Umbilical cord (tissue), 2 donors: ENCODE measurements around the gene SAFB. TPM values are rescaled to one million over a fixed set of nuclear protein-coding genes. Genes with fewer than 3 reads are reported as not detected.
"Not testable (repeated sequence)": the region's sequence is repeated elsewhere in the genome, so short reads cannot be mapped to it uniquely, and the experiment has no call there.

Source experiments
- DNase-seq: peaks from one replicate; pipeline ENCODE4 v3.0.0-alpha.2; 2015; ENCODE audit warnings: low spot score
- total RNA-seq: library from RNA; depleted of rRNA; stranded (reverse); fragments of >200 nt; gene quantifications from one replicate; pipeline ENCODE4 v1.2.3, GENCODE V29; 2014; ENCODE audit warnings: low replicate concordance; ENCODE audit not compliant: insufficient read depth

SAFB gene
- total RNA-seq, 1 donor from 2014 or later: 43.1 TPM

DNA sequence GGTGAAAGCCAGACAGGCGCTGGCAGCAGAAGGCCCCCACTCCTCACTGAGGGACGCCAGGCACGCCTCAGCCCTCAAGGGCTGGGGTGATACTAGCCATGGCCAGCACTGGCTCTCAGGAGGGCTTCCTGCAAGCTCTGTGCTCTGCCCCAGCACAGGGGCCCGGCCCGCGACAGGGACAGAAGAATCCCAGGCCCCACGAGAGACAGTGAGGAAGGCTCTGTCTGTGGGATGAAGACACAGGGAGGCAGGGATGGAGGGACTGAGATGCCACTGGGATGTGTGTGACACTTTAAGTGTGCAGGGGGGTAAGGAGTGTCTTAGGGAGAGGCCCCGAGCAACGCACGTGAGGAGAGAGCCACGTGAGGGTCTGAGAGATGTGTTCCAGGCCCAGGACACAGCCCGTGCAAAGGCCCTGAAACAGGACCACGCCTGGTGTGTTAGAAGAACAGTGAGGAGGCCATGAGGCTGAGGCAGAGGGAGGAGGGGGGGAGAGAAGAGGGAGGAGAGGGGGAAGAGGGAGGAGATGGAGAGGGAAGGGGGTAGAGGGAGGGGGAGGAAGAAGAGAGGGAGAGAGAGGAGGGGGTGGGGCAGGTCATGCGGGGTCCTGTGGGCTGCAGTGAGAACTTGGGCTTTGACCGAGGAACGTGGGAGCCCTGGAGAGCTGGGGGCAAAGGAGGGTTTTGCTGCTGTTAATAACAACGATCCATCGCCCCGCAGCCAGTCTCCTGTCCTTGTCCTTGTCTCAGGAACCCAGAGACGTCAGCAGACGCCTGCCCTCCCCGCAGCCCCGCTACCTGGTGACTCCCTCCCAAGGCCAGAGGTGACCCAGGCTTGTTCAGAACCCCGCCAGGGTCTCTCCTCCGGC, 74.4 kb downstream of the SAFB start:
- no peak for DNase-seq

DNA sequence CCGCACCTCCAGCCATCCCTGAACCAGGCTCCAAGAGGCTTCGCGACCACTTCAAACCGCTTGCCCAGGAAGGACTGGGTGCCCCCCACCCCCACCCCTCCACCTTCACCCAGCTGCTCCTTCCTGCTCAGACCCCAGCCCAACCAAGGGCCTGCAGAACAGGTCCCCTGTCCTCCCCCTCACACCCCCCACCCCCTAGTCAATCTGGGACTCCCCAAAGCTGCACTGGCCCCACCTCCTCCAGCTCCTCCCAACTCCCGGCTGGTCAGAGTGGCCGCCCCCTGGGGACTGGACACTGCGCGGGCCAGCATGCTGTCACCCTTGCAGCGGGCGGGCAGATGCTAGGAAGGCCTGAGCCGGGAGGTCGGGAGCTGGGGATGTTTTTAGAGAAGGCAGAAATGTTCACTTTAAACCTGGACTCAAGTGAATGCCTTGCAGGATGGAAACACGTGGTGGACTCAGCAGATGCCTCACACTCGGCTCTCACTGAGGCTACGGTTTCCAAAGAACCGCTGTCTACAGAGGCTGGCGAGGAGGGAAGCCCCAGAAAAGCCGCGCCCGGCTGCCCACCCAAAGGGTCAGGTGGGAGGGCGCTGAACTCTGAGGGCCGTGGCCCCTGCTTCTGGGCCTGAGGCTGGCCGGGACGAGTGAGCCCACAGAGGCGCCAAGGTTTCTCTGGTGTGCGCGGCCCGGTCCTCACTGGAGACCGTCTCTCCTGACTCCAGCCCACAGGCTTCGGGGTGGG, 75.2 kb downstream of the SAFB start:
- no peak for DNase-seq

DNA sequence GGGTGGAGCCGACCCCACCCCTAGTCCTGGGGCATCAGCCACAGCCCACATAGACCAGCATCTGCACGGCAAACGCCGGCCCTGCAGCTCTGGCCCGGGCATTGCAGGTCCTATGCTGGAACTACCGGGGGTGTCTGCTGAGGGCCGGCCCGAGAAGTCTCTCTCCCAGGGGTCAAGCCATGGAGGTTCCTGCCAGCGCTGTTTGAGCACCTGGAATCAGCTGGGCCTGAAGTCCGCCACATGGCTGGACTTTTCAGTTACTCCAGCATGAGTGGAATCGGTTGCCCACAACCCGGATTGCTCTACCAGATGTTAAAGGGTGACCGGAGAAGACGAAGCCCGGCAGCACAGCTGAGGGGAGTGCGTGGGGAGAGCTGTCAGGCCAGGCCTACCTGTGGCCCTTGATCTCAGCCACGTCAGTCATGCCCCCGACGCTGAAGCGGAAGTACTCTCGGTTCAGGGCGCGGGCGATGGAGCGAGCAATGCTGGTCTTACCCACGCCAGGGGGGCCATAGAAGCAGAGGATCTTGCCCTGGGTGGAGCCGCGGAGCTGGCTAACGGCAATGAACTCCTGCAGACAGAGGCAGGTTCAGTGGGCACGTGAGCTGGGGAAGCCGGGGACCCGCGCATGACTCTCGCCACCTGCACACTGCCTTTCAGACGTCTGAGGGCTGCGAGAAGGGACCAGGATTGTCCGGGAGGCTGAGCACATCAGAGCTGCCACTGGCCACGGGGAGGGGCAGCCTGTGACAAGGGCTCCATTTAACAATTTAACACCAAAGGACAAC, 75.9 kb downstream of the SAFB start:
- DNase-seq: no peak

DNA sequence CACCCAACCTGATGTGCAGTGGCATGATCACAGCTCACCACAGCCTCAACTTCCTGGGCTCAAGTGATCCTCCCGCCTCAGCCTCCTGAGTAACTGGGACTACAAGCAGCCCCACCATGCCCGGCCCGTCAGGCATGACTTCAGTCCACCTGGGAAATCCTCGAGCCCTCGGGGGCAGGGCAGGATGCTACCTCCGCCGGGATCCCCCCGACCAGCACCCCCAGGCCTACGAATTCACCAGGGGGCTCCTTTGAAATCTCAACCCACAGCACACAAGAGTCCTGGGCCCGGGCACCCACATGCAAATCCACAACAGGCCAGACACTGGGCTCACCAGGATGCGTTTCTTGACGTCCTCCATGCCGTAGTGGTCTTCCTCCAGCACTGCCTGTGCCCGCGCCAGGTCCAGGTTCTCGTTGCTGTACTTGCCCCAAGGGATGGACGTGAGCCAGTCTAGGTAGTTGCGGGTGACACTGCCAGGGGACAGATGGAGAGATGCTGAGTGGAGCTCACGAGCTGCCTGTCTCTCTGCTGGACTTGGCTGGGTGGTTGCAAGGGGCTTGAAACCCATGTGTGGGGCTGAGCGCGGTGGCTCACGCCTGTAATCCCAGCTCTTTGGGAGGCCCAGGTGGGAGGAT, 77.7 kb downstream of the SAFB start:
- no peak for DNase-seq

DNA sequence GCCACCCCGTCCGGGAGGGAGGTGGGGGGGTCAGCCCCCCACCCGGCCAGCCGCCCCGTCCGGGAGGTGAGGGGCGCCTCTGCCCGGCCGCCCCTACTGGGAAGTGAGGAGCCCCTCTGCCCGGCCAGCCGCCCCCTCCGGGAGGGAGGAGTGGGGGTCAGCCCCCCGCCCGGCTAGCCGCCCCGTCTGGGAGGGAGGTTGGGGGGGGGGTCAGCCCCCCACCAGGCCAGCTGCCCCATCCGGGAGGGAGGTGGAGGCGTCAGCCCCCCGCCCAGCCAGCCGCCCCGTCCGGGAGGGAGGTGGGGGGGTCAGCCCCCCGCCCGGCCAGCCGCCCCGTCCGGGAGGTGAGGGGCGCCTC, 79.1 kb downstream of the SAFB start:
- DNase-seq: not testable (repeated sequence)

DNA sequence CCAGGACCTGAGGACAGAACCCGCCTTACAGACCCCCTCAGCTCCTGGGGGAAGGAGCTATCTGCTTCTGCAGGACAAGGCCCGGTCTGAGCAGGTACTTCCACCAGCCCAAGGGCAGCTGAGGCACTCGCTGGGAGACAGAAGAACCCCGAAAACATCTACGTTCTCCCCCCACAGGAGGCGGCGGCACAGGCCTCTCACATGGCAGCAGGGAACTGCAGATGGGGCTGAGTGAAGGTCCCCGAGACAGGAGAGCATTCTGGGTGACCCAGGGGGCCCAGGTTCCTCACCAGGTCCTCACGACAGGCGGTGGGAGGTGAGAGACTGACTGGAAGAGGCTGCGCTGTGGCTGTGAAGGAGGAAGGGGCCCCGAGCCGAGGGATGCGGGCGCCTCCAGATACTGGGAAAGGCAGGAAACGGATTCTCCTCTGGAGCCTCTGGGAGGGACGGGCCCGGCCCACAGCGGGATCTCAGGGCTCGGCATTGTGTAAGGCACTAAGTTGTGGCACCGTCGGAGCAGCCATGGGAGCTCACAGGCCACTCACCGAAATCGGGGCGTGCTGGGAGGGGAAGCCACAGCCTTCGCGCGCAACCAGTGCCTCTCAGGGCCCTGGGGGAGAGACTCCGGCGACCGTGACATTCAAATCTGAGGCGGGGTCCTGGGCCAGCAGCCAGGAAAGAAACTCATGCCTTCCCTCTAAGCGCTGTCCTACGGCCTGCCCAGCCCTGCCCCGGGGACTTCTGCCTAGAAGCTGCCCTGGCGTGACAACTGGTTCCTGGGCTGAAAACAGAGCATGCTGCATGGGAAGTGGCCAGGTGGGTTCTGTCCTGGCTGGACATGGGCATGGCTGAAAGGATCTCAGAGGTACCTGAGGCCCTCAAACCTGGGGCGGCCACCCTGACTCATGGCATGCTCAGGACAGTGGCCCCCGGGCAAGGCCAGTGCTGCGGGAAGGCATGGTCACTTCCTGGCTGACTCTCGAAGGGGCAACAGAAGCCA, 81.2 kb downstream of the SAFB start:
- no peak for DNase-seq

DNA sequence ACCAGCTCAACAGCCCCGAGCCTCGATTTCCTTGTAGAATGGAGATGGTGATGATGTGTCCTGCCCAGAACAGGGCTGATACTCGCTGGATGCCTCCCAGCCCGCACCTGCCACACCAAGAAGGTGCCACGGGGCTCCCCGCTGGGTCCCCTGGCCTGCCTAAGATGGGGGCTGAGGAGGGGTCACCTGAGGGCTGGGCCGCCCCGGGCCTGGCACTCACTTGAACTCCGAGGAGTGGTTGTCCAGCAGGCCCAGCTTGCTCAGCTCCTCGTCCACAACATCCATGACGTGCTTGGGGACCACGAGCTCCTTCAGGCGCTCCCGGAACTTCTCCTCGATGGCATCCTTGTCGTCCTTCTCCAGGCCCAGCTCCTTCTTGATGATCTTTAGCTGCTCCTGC, 82.7 kb downstream of the SAFB start:
- no peak for DNase-seq

DNA sequence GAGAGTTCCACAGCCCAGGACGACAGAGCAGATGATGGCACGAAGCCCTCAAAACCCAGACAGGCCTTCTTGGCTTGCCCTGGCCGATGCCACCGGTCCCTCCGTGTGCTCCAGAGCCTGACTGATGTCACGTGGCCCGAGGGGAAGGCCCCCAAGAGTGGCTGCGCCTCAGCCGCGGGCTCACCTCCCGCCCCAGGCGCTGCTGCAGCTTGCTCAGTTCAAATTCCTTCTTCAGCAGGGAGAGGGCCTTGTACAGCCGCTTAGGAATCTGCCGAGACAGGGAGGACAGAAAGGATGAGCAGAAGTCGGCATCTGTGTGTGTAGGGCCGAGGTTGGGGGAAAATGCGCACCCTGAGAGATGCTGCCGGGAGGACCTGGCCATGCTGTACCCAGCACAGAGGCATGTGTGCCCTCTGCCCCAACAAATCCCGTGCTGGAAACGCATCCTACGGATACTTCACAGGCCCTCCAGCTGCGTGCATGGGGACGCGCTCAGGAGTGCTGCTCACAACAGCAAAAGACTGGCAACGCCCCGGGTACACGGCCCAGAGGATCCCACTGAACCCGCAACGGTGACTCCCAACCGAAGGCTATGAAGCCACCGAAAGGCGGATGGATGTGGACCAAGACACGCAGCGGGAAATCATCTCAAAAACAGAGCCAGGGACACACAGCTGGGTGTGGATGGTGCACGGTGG, 84.1 kb downstream of the SAFB start:
- DNase-seq: no peak

DNA sequence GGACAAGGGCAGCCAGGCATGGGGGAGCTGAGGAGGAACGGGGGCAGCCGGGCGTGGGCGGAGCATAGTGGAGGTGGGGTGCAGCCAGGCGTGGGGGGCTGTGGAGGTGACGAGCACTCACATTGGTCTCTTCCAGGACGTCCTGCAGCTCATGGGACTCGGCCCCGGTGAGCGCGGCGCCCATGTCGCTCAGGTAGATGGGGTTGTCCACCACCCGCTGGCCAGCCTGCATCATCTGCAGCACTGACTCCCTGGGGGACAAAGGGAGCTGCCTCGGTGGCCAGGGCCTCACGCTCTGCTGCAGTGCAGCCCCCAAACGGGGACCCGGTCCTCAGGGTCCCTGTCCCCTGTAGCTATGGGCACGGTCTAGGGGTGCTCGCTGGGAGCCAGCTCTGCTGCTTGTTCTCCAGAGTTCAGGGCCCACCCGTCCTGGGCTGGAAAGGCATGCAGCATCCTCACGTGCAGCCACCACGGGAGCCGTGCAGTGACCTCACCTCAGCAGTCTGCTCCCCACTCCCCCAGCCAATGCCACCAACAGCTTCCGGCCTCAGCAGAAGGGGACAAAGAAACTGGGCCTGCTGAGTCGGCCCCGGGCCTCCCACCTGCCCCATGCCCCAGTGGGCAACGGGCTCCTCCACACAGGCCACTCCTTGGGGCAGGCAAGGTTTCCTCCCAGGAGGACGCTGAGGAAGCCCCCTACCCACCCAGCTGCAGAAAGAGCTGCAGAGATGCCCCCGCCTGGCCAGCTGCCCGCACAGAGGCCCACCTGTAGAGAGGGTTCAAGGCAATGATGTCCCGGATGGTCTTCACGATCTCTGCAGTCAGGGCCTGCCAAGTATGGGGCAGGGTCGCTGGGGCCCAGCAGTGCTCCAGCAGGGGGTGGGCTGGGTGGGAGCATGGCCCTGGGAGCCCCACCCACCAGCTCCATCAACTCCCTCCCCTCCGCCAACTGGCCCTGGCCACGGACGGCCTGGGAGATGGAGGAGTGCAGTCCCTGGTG, 85.0 kb downstream of the SAFB start:
- no peak for DNase-seq

DNA sequence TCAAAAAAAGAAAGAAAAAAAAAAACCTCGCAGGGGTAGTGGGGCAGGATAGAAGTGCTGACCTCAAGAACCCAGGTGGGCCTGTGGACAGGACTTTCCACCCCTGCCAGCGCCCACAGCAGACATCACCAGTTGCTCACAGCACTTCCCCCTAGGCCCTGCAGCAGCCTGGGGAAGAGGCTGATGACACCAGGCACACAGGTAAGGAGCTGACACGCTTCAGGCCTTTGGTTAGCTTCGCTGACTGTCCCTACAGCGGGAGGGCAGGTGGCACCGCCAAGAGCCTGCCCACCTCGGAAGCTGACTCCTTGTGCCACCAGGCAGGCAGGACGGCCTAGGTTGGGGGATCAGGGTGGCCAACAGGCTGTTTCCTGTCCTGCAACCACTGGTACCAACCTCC, 88.1 kb downstream of the SAFB start:
- DNase-seq: no peak

DNA sequence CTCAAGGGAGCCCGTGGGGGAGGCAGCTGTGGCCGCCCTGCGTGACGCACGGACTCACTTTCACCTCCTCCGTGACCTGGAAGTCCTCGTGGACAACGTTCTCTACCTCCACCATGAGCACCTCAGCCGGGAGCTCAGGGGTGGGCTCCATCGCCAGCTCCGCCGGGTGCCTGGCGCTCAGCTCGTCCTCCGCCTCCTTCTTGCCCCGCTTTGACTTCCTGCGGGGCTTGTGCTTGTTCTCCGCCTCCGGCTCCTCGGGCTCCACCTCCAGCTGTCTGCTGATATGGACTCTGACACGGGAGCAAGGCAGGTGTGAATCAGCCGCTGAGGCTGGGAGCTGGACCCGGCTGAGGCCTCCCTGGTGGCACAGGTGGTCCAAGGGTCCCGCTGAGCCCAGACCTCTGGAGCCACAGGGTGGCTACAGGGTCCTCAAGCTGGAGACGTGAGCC, 88.9 kb downstream of the SAFB start:
- no peak for DNase-seq

DNA sequence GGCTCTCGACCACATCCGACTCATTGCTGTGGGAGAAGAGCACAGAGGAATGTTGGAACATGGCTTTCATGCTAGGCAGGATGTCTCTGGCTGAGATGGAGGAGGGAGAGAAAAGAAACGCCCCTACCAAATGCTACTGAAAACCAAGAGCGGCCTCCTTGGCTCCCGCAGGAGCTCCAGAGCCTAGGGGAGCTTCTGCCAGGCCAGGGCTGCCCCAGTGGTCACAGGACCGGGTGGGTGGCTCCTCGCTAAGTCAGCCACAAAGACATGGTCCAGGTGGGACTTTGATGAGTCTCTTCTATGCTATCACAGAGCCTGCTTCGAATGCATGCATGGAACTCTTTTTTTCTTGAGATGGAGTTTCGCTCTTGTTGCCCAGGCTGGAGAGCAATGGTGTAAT, 90.3 kb downstream of the SAFB start:
- no peak for DNase-seq

DNA sequence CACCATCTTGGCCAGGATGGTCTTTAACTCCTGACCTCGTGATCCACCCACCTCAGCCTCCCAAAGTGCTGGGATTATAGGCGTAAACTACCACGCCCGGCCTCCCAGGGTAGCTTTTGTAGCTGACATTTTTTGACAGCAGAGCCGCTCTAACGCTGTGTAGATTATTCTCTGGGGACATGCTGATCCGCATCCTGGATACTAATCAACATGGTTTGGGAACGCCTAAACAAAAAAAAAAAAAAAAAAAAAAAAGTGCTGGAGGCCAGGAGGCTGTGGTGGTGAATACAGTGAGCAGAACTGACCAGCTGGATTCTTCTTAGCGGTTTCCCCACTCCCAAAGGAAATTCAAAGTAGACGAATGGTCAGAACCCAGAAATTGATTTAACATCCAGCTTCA, 91.9 kb downstream of the SAFB start:
- DNase-seq: no peak

DNA sequence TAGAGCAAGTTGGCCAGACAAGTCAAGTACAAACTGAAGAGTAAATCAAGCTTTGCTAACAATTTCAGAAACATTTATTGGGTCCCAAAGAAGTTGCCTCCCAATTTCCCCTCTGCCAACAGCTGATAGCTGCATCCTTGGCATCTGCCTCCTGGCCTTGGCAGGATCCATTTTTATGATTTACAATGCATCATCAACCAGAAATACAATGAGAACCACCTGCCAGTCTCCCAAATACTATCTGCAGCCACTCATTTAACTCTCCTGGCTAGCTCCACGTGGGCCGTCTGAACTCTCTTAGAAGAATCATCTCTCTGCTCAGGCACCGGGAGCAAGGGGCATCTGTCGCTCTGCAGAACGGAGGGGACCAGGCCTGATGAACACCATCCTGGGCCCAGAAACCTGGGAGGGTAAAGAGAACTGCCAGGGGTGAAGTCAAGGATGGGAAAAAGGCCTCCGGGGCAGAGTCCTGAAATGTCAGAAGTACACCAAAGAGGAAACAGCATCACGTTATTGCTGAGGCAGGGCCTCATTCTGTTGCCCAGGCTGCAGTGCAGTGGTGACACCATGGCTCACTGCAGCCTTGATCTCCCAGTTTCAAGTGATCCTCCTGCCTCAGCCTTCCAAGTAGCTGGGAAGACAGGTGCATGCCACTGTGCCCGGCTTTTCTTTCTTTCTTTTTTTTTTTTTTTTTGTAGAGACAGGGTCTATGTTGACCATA, 94.5 kb downstream of the SAFB start:
- no peak for DNase-seq
